Activated T-helper 2 cell treated with anti-CD3 and anti-CD28 coated beads, Interferon-gamma antibody, Interleukin-2, Interleukin-4, amounts not matched to agents 10 μg/mL and 5 μg/mL and 100 μg/mL, durations not matched to agents 14 hours and 24 hours and 36 hours (primary cell): ENCODE data around the gene COLEC12. TPM values are rescaled to one million over a fixed set of nuclear protein-coding genes. Genes with fewer than 3 reads are reported as not detected.

ENCODE experiments used
- total RNA-seq: library from RNA; stranded (reverse); gene quantifications from 2 replicates; pipeline ENCODE4 v1.2.3, GENCODE V29; 2022

COLEC12 gene
- total RNA-seq, 1 donor from 2014 or later = not detected

Other genes with a start within 250 kb of the COLEC12 start
- 70.6 and 72.8 TPM in 2 replicates for gene THOC1, start 232.7 kb downstream of the COLEC12 start, total RNA-seq
- not detected in 2 replicates for gene CETN1, start 79.7 kb upstream of the COLEC12 start, total RNA-seq
- not detected in 2 replicates for gene CLUL1, start 96.3 kb upstream of the COLEC12 start, total RNA-seq
- gene TYMS, start 157.0 kb upstream of the COLEC12 start, total RNA-seq = 272 and 273 TPM in 2 replicates
- 93.6 and 102 TPM in 2 replicates for gene ENOSF1, start 211.9 kb upstream of the COLEC12 start, total RNA-seq